ENCODE measurements around the gene EIF3L.

Gene EIF3L

GRCh38 chr22:37817705-37818408, 31.4 kb upstream of the EIF3L start:
- DNase-seq (ENCODE audit: low read depth, low spot score) = no peak

GRCh38 chr22:37818409-37819104, 30.7 kb upstream of the EIF3L start:
- no peak for DNase-seq (ENCODE audit: low read depth, low spot score)

GRCh38 chr22:37819105-37819433, 30.1 kb upstream of the EIF3L start:
- DNase-seq (ENCODE audit: low read depth, low spot score) = no peak

GRCh38 chr22:37820350-37820749, 28.9 kb upstream of the EIF3L start:
- no peak for DNase-seq (ENCODE audit: low read depth, low spot score)

GRCh38 chr22:37822079-37822833, 27.0 kb upstream of the EIF3L start:
- no peak for DNase-seq (ENCODE audit: low read depth, low spot score)

GRCh38 chr22:37823134-37823985, 25.9 kb upstream of the EIF3L start, which contains the start of gene GALR3:
Gene GALR3 (plus strand): TSS chr22:37823382. CDS start chr22:37823407, 25 bp downstream.
- no peak for DNase-seq (ENCODE audit: low read depth, low spot score)

- DNase-seq (ENCODE audit: low read depth, low spot score) = no peak
Measured at GRCh38 chr22:37824674-37825641, 24.3 kb upstream of the EIF3L start.

GRCh38 chr22:37827056-37827455, 22.2 kb upstream of the EIF3L start:
- no peak for DNase-seq (ENCODE audit: low read depth, low spot score)

GRCh38 chr22:37830093-37830842, 19.0 kb upstream of the EIF3L start:
- no peak for DNase-seq (ENCODE audit: low read depth, low spot score)

- no peak for DNase-seq (ENCODE audit: low read depth, low spot score)
Measured at GRCh38 chr22:37831472-37831871, 17.7 kb upstream of the EIF3L start.

GRCh38 chr22:37832022-37832857, 17.0 kb upstream of the EIF3L start:
- DNase-seq (ENCODE audit: low read depth, low spot score) = no peak

GRCh38 chr22:37842015-37842793, 7.0 kb upstream of the EIF3L start:
- DNase-seq (ENCODE audit: low read depth, low spot score) = no peak

GRCh38 chr22:37843741-37844089, 5.5 kb upstream of the EIF3L start:
- DNase-seq (ENCODE audit: low read depth, low spot score) = no peak

- no peak for DNase-seq (ENCODE audit: low read depth, low spot score)
Measured at GRCh38 chr22:37844904-37845329, 4.3 kb upstream of the EIF3L start.

- DNase-seq (ENCODE audit: low read depth, low spot score) = no peak
Measured at GRCh38 chr22:37846433-37846832, 2.8 kb upstream of the EIF3L start.

GRCh38 chr22:37848587-37849088, 581 bp upstream of the EIF3L start:
- DNase-seq (ENCODE audit: low read depth, low spot score) = no peak

GRCh38 chr22:37850801-37851200, 1.6 kb downstream of the EIF3L start:
- no peak for DNase-seq (ENCODE audit: low read depth, low spot score)

- no peak for DNase-seq (ENCODE audit: low read depth, low spot score)
Measured at GRCh38 chr22:37852418-37852817, 3.2 kb downstream of the EIF3L start.
